Stomach (tissue), 9 donors: Measurements from ENCODE around the gene OR13F1. TPM values are rescaled to one million over a fixed set of nuclear protein-coding genes. Genes with fewer than 3 reads are reported as not detected.

Experiments used
- DNase-seq, 2 donors: peaks; one replicate each; pipeline versions ENCODE4 v3.0.0 to v3.0.0-alpha.2; 2013 to 2019
- H3K27ac ChIP-seq, 5 donors: fragments of 200-600 bp in 4 of 5; sonication (generic) in 4 of 5; one replicate each; pipeline ENCODE4 v1.5.1; 2013 to 2019; ENCODE audit warnings: mild to moderate bottlenecking in 1 of 5, moderate library complexity in 1 of 5
- H3K27me3 ChIP-seq, 3 donors: fragments of 200-600 bp; sonication (generic); one replicate each; pipeline ENCODE4 v1.5.1; 2017 to 2019; ENCODE audit warnings: mixed run types in 1 of 3
- H3K36me3 ChIP-seq, 4 donors: fragments of 200-600 bp; sonication (generic); 1 replicate in 3 of 4; 2 replicates in 1 of 4; pipeline ENCODE4 v1.5.1; 2016 to 2019
- H3K4me1 ChIP-seq, 4 donors: fragments of 200-600 bp; sonication (generic); one replicate each; pipeline ENCODE4 v1.5.1; 2016 to 2019
- H3K4me3 ChIP-seq, 4 donors: fragments of 200-600 bp; sonication (generic) in 3 of 4; one replicate each; pipeline ENCODE4 v1.5.1; 2016 to 2019; ENCODE audit warnings: mild to moderate bottlenecking in 1 of 4
- H3K9me3 ChIP-seq, 4 donors: fragments of 200-600 bp; sonication (generic); one replicate each; pipeline ENCODE4 v1.5.1; 2016 to 2019
- CTCF ChIP-seq, 7 experiments: fragments of 450-650 bp in 4 of 7; fragments of 200-600 bp in 3 of 7; sonication (generic) in 3 of 7; IDR thresholded peaks; one replicate each; pipeline ENCODE4 v1.5.1; 2016 to 2019; ENCODE audit warnings: antibody characterized with exemption in 7 of 7, control low read depth in 2 of 7, mild to moderate bottlenecking in 1 of 7
- EP300 ChIP-seq: sonication (generic); formaldehyde crosslinking; IDR thresholded peaks from one replicate; pipeline ENCODE4 v1.6.1; 2017; ENCODE audit warnings: antibody characterized with exemption
- POLR2A ChIP-seq, 4 donors: fragments of 450-650 bp; IDR thresholded peaks; one replicate each; pipeline ENCODE4 v1.6.1; 2016; ENCODE audit warnings: antibody characterized with exemption in 4 of 4, control low read depth in 2 of 4, mild to moderate bottlenecking in 1 of 4, moderate library complexity in 1 of 4
- POLR2AphosphoS5 ChIP-seq, 3 donors: sonication (generic); formaldehyde crosslinking; IDR thresholded peaks; one replicate each; pipeline ENCODE4 v1.6.1; 2016; ENCODE audit warnings: antibody characterized with exemption in 3 of 3
- WGBS, 5 donors: extraction: QIAGEN DNeasy Blood & Tissue Kit in 3 of 5; methylation state at CpG; one replicate each; pipeline versions ENCODE4 v1.1.5 to v1.1.7; 2013 to 2018; 5-methylcytosine and 5-hydroxymethylcytosine counted together
- intact Hi-C: fragments of 100-400 bp; cut with DNase I; formaldehyde crosslinking; loops from one replicate; pipeline ENCODE4 v1.15.1; 2023; ENCODE audit warnings: low total_unique reads
- polyA plus RNA-seq, 3 donors: library from polyadenylated mRNA; stranded (reverse); fragments of 200-250 nt; gene quantifications; one replicate each; pipeline ENCODE4 v1.2.3, GENCODE V29; 2013
- total RNA-seq, 5 donors: library from RNA; depleted of rRNA; stranded (reverse); fragments of >200 nt; gene quantifications; one replicate each; pipeline versions ENCODE4 v1.1.0 to v1.2.3, GENCODE V29; 2014 to 2016
- donor health status: healthy with polysubstance abuse.
- donor health status: Bipolar disorder and iron deficiency.
- donor health status: healthy.

The OR13F1 gene
- total and polyA plus RNA-seq, 8 donors: not detected

GRCh38 chr9:104527109-104527508 lies 23.0 kb downstream of the OR13F1 start, which contains the start of gene OR13C4:
TSS of gene OR13C4 (minus strand) at chr9:104527209. CDS start at chr9:104527209, 0 bp downstream.
- Histone ChIP-seq H3K36me3 (no peaks in the 10 kb centered on the region), H3K4me1 (no peaks in the 10 kb centered on the region), H3K27ac (no peak within 1 kb of the TSS), H3K4me3 (no peak within 1 kb of the TSS), H3K27me3 (no peaks in the 10 kb centered on the region), H3K9me3 (no peaks in the 10 kb centered on the region)
- intact Hi-C loops: no loop called here
- no peak for DNase-seq
- TF ChIP-seq CTCF (IDR thresholded peaks at IDR 0.05): no peak
- no peak for TF ChIP-seq POLR2AphosphoS5 (IDR thresholded peaks at IDR 0.05)
- no peak for TF ChIP-seq POLR2A (IDR thresholded peaks at IDR 0.05)
- no peak for TF ChIP-seq EP300

GRCh38 chr9:104536756-104537155 lies 32.7 kb downstream of the OR13F1 start, which contains the start of gene OR13C3:
TSS of gene OR13C3 (minus strand) at chr9:104536856. CDS start at chr9:104536723, 133 bp downstream.
- no peaks in the 10 kb centered on the region for H3K9me3 ChIP-seq
- H3K36me3 ChIP-seq: no peaks in the 10 kb centered on the region
- H3K27ac ChIP-seq: no peak within 1 kb of the TSS
- no peak within 1 kb of the TSS for H3K4me3 ChIP-seq
- DNase-seq: no peak
- no peak for TF ChIP-seq EP300
- TF ChIP-seq POLR2AphosphoS5 (IDR thresholded peaks at IDR 0.05): no peak
- TF ChIP-seq CTCF (IDR thresholded peaks at IDR 0.05): no peak
- no peak for TF ChIP-seq POLR2A (IDR thresholded peaks at IDR 0.05)
- 89 to 92% (median 91%) methylated on average over 5 of the region's 5 CpGs for WGBS, 5 donors
- intact Hi-C loops: no loop called here
- no peaks in the 10 kb centered on the region for H3K27me3 ChIP-seq
- H3K4me1 ChIP-seq: no peaks in the 10 kb centered on the region

GRCh38 chr9:104539275-104539674 lies 35.2 kb downstream of the OR13F1 start:
- Histone ChIP-seq H3K4me3 (no peak overlapping the region), H3K27ac (no peak overlapping the region), H3K9me3 (no peaks in the 10 kb centered on the region), H3K4me1 (no peaks in the 10 kb centered on the region), H3K36me3 (no peaks in the 10 kb centered on the region), H3K27me3 (no peaks in the 10 kb centered on the region)
- DNase-seq: no peak
- 5 to 51% (median 33%) methylated on average over 1 of the region's 1 CpG for WGBS, 5 donors
- TF ChIP-seq POLR2A (IDR thresholded peaks at IDR 0.05): no peak
- TF ChIP-seq POLR2AphosphoS5 (IDR thresholded peaks at IDR 0.05): no peak
- no peak for TF ChIP-seq EP300
- TF ChIP-seq CTCF (IDR thresholded peaks at IDR 0.05): no peak
- intact Hi-C loops: no loop called here

GRCh38 chr9:104544644-104545043 lies 40.6 kb downstream of the OR13F1 start:
- Histone ChIP-seq H3K27me3 (no peaks in the 10 kb centered on the region), H3K4me1 (no peaks in the 10 kb centered on the region), H3K27ac (no peak overlapping the region), H3K36me3 (no peaks in the 10 kb centered on the region), H3K4me3 (no peak overlapping the region), H3K9me3 (no peaks in the 10 kb centered on the region)
- intact Hi-C loops: no loop called here
- no peak for DNase-seq
- 83 to 89% (median 88%) methylated on average over 4 of the region's 4 CpGs for WGBS, 5 donors
- no peak for TF ChIP-seq POLR2AphosphoS5 (IDR thresholded peaks at IDR 0.05)
- no peak for TF ChIP-seq POLR2A (IDR thresholded peaks at IDR 0.05)
- TF ChIP-seq EP300: no peak
- no peak for TF ChIP-seq CTCF (IDR thresholded peaks at IDR 0.05)
